Mesenteric fat pad (tissue), 1 donor: ENCODE results near the gene LARP1B. TPM values are rescaled to one million over a fixed set of nuclear protein-coding genes. Genes with fewer than 3 reads are reported as not detected.
"Not testable (repeated sequence)": the region's sequence is repeated elsewhere in the genome, so short reads cannot be mapped to it uniquely, and the experiment has no call there.

Experiments
- DNase-seq: peaks from one replicate; pipeline ENCODE4 v3.0.0-alpha.2; 2020; ENCODE audit warnings: low spot score
- total RNA-seq: library from RNA; stranded (reverse); fragmentation: NEBNext Ultra II Directional; extraction: Animal tissue kit (Norgen Biotek cat#: 25700); gene quantifications from one replicate; pipeline ENCODE4 v1.2.1, GENCODE V29; 2021
- donor health status: DM: yes; HTN: yes; CAD: no.

Gene LARP1B
- total RNA-seq, 1 donor from 2014 or later, result 20.0 TPM

GRCh38 chr4:128134925-128135324 lies 73.8 kb downstream of the LARP1B start:
- DNase-seq, result no peak

GRCh38 chr4:128135391-128135790 lies 74.3 kb downstream of the LARP1B start:
- DNase-seq, result no peak

- no peak for DNase-seq
Observed at GRCh38 chr4:128141866-128142265, 80.8 kb downstream of the LARP1B start.

- DNase-seq, result no peak
Observed at GRCh38 chr4:128145727-128146126, 84.6 kb downstream of the LARP1B start.

GRCh38 chr4:128153800-128154199 lies 92.7 kb downstream of the LARP1B start:
- DNase-seq, result no peak

- DNase-seq, result no peak
Observed at GRCh38 chr4:128155231-128155855, 94.2 kb downstream of the LARP1B start.

GRCh38 chr4:128155874-128156456 lies 94.9 kb downstream of the LARP1B start:
- DNase-seq, result no peak

- not testable (repeated sequence) for DNase-seq
Observed at GRCh38 chr4:128156472-128156871, 95.4 kb downstream of the LARP1B start.

- DNase-seq, result no peak
Observed at GRCh38 chr4:128158894-128159293, 97.8 kb downstream of the LARP1B start.

- DNase-seq, result no peak
Observed at GRCh38 chr4:128159967-128160366, 98.9 kb downstream of the LARP1B start.

GRCh38 chr4:128161138-128161537 lies 100.0 kb downstream of the LARP1B start:
- no peak for DNase-seq

- DNase-seq, result no peak
Observed at GRCh38 chr4:128162434-128162833, 101.3 kb downstream of the LARP1B start.

- no peak for DNase-seq
Observed at GRCh38 chr4:128163177-128164117, 102.3 kb downstream of the LARP1B start.

- no peak for DNase-seq
Observed at GRCh38 chr4:128166982-128167381, 105.9 kb downstream of the LARP1B start.

GRCh38 chr4:128168701-128169100 lies 107.6 kb downstream of the LARP1B start:
- no peak for DNase-seq

- no peak for DNase-seq
Observed at GRCh38 chr4:128169245-128169644, 108.1 kb downstream of the LARP1B start.

GRCh38 chr4:128176643-128177042 lies 115.5 kb downstream of the LARP1B start:
- no peak for DNase-seq

- no peak for DNase-seq
Observed at GRCh38 chr4:128177498-128177897, 116.4 kb downstream of the LARP1B start.

GRCh38 chr4:128186623-128187022 lies 125.5 kb downstream of the LARP1B start:
- no peak for DNase-seq

- DNase-seq, result no peak
Observed at GRCh38 chr4:128191115-128191781, 130.1 kb downstream of the LARP1B start.
